Transverse colon (tissue), 4 donors: ENCODE measurements around the gene LEF1.

Source experiments
- EP300 ChIP-seq: sonication (generic); formaldehyde crosslinking; IDR thresholded peaks from one replicate; pipeline ENCODE4 v1.6.1; 2017; ENCODE audit warnings: antibody characterized with exemption, low read depth
- POLR2A ChIP-seq: fragments of 450-650 bp; IDR thresholded peaks from one replicate; pipeline ENCODE4 v1.6.1; 2016; ENCODE audit warnings: antibody characterized with exemption, mild to moderate bottlenecking, moderate library complexity
- POLR2AphosphoS5 ChIP-seq, 3 donors: sonication (generic); formaldehyde crosslinking; IDR thresholded peaks; one replicate each; pipeline ENCODE4 v1.6.1; 2016; ENCODE audit warnings: antibody characterized with exemption in 3 of 3
- TF ChIP-seq, protein P1 (sequence below), 5 experiments: fragments of 200-600 bp in 3 of 5; fragments of 450-650 bp in 2 of 5; sonication (generic) in 3 of 5; IDR thresholded peaks; 1 replicate in 2 of 5; 2 replicates in 3 of 5; pipeline ENCODE4 v1.5.1; 2016 to 2017; ENCODE audit warnings: antibody characterized with exemption in 5 of 5, inconsistent platforms in 3 of 5, mild to moderate bottlenecking in 2 of 5, moderate library complexity in 1 of 5

DNA sequence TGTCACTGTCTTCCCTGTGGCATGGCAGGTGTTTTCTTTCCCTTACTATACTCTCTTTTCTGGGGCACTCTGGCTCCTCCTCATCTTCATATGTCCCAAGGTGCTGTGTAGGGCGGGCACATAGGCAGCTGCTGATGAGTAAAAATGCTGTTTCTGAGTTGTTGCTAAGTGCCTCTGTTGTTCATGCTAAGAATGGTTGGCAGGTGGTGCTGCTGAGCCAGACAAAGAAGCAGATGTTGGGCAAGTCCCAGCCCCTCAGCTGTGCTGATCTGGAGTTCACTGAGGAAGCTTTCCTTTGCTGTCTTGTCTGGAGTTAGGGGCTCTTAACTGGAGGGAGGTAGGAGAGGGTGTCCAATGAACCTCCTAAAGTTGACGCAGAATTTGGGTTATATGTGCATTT is 138.4 kb downstream of the LEF1 start:
- TF ChIP-seq, protein P1, sequence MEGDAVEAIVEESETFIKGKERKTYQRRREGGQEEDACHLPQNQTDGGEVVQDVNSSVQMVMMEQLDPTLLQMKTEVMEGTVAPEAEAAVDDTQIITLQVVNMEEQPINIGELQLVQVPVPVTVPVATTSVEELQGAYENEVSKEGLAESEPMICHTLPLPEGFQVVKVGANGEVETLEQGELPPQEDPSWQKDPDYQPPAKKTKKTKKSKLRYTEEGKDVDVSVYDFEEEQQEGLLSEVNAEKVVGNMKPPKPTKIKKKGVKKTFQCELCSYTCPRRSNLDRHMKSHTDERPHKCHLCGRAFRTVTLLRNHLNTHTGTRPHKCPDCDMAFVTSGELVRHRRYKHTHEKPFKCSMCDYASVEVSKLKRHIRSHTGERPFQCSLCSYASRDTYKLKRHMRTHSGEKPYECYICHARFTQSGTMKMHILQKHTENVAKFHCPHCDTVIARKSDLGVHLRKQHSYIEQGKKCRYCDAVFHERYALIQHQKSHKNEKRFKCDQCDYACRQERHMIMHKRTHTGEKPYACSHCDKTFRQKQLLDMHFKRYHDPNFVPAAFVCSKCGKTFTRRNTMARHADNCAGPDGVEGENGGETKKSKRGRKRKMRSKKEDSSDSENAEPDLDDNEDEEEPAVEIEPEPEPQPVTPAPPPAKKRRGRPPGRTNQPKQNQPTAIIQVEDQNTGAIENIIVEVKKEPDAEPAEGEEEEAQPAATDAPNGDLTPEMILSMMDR (IDR thresholded peaks at IDR 0.05): peak in 4 of 5 experiments; percentile 7 to 32 (median 26)
- TF ChIP-seq EP300 (no peak), POLR2A (no peak), POLR2AphosphoS5 (IDR thresholded peaks at IDR 0.05) (no peak)
